NCI-H146 treated with DMSO at 0.1 percent for 48 hours (cell line): ENCODE measurements around the gene ADAM8.

Experiments used
- DNase-seq: peaks from one replicate; lab custom pipeline; 2025; ENCODE audit not compliant: unreplicated experiment; lab: John Stamatoyannopoulos, UW

The ADAM8 gene

GRCh38 chr10:133309100-133309719 is 32.5 kb upstream of the ADAM8 start:
- peak; percentile 70 for DNase-seq

DNA sequence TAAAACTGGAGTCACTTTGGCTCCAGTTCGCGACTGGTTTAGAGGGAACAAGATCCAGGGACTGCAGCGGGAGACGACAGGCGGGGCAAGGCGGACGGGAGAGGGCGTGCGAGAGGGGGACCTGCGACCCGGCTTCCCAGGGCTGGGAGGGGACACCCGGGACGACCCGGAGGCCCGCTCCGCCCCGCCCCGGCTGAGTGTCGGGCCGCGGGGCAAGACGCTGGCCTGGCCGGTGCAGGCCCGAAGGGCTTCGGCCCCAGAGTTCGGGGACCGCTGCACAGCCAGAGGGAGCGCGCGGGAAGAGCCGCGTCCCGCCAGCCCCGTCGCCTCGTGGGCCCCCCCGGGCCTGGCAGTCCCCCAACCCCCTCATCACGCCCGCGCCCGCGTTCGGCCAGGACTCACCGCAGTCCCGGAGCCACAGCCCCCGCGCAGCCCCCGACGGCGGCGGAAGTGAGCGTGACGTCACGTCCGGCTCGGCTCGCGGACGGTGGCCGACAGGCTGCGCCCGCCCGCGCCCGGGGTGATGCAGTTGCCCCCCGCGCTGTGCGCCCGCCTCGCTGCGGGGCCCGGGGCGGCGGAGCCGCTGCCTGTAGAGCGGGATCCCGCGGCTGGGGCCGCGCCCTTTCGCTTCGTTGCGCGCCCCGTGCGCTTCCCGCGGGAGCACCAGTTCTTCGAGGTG is 31.9 kb upstream of the ADAM8 start, which contains the start of the genes TUBGCP2 and ZNF511:
TSS of gene TUBGCP2 (minus strand) at position 452 of the 679 bp plus-strand sequence. CDS start 5,931 bp downstream, outside the sequence.
TSS of gene ZNF511 (plus strand) at position 494 of the 679 bp plus-strand sequence. CDS start at position 524, 30 bp downstream.
- DNase-seq, result no peak

DNA sequence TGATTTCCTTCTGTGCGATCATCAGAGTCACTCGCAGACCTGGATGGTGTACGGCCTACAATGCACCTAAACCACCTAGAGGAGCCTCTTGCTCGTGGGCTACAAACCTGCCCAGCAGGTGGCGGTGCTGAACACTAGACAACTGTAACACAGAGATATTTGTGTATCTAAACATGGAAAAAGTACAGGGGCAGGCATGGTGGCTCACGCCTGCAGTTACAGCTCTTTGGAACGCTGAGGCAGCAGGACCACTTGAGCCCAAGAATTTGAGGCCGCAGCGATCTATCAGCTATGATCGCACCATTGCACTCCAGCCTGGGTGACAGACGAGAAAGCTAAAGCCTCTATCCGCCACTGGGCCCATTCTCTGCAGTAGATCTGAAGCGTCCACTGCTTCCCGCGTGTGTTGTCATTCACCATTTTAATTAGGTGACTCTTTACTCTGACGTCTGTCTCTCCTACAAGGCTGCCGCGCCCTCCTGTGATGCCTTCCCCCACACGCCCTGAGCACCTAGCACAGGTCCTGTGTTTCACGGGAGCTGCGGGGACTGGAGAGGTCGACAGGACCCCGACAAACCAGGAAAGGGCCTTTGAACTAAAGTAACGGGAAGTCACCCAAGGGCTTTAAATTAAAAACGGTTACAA is 31.2 kb upstream of the ADAM8 start:
- peak; percentile 44 for DNase-seq

DNA sequence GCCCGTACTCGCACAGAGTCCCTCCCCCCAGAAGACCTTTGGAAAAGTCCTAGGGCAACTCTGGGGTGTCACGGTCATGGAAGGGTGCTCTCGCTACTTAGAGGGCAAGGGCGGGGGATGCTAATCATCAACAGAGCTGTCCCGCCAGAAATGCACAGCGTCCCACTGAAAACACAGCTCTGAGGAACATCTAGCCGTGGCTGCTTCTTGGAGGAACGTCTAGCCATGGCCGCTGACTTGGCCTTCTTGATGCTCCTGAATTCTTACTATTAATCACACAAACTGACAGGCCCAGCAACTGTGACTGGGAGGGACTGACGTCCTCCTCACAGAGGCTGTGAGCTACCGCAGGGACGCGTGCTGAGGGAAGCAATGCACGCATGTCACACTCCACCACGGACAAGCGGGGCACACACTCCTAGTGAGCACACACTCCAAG is 30.3 kb upstream of the ADAM8 start:
- no peak for DNase-seq

DNA sequence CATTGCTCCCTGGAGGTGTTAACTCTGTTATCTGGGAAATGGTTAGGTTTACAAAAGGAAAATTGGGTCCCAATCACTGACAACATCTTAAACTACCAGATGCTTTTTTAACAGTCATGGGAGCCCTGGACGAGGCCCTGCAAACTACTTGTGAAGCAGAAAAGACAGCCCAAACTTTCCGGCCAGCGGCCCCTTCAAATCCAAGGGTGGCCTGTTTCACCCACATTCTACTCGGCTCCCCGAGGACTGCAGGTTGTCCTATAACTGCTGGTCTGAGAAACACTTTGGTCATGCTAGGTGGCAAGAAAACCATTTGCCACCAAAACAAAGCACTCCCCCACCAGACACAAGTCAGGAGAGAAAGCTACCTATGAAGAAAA is 29.4 kb upstream of the ADAM8 start:
- DNase-seq, result no peak

DNA sequence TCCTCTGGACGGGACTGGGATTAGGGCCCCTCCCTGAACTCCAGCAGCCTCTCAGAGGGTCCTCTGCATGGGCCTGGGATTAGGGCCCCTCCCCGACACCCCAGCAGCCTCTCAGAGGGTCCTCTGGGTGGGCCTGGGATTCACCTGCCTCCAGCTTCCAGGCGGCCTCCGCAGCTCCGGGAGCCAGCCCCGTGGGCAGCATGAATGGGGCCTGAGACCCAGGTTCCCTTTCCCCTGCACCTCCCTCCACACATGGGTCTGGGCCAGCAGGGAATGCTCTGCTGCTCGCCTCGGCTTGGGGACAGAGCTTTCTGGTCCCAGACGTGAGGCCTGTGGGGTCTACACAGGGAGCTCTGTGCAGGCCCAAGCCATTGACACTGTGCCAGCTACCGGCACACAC is 26.5 kb upstream of the ADAM8 start:
- no peak for DNase-seq

- no peak for DNase-seq
Measured at GRCh38 chr10:133302230-133302629, 25.6 kb upstream of the ADAM8 start.

GRCh38 chr10:133299738-133300137 is 23.1 kb upstream of the ADAM8 start:
- DNase-seq, result no peak

DNA sequence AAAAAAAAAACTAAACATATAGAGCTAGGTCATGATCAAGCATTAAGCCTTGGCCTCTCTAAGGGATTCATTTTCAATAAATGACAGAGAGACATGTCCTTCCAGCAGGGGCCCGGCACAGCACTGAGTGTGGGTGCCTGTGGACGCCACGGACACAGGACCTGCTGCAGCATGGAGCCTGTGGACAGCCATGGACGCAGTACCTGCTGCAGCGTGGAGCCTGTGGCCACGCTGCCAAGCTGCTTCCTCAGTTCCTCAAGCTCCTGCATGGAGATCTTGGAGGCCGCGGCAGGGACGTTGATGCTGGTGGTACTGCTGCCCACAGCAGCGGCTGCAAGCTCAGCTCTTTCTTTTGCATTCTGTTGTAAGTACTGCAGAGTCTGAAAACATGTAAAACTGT is 22.6 kb upstream of the ADAM8 start:
- no peak for DNase-seq

DNA sequence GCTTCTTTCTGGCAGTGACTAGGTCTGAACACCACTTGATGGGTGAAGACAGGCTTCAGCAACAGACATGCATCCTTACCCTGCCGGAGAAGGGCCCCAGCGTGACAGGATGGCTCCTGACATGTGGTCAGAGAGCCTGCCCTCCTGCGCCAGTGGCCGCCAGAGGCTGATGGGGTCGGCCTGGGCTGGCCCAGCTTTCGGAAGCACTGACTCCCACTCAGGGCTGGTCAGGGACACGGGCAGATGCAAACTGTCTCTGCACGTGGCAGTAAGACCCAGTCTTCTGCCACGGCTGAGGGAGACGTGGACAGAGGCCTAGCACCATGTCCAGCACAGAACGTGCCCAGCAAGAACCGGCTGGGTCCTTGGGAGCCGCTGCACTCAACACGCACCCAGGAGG is 21.8 kb upstream of the ADAM8 start:
- no peak for DNase-seq

GRCh38 chr10:133297504-133297903 is 20.8 kb upstream of the ADAM8 start:
- DNase-seq, result no peak

GRCh38 chr10:133295426-133296320 is 19.0 kb upstream of the ADAM8 start:
- no peak for DNase-seq

DNA sequence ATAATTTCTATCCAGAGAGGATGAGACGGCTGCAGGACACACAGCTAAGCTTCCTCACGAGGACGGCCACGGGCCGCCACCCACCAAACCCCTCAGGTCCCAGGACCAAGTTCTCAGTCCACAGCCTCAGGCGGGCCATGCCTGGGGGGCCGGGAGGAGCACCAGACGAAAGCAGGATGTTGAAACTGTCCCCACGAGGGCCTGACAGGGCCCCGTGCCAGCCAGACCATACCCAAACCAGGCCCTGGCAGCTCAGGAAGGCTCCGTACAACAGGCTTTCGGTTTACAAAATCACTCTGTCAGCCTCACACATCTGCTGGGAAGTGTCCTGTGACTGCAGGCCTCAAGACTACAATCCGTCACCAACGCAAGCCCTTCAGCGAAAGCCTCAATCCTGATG is 17.5 kb upstream of the ADAM8 start:
- no peak for DNase-seq

DNA sequence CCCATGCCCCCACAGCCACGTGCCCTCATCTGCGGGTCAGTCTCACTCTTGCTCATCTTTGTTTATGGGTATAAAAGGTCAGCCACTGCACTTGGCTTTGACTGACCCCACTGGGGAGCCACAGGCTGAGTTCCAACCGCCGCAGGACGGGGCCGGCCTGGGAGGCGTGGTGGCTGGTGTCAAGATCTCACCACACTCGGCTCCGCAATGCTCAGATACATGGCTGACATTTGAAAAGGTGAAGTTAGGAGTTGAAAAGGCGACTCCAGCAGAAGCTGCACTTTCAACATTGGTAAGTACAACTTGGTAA is 17.1 kb upstream of the ADAM8 start:
- DNase-seq, result no peak

DNA sequence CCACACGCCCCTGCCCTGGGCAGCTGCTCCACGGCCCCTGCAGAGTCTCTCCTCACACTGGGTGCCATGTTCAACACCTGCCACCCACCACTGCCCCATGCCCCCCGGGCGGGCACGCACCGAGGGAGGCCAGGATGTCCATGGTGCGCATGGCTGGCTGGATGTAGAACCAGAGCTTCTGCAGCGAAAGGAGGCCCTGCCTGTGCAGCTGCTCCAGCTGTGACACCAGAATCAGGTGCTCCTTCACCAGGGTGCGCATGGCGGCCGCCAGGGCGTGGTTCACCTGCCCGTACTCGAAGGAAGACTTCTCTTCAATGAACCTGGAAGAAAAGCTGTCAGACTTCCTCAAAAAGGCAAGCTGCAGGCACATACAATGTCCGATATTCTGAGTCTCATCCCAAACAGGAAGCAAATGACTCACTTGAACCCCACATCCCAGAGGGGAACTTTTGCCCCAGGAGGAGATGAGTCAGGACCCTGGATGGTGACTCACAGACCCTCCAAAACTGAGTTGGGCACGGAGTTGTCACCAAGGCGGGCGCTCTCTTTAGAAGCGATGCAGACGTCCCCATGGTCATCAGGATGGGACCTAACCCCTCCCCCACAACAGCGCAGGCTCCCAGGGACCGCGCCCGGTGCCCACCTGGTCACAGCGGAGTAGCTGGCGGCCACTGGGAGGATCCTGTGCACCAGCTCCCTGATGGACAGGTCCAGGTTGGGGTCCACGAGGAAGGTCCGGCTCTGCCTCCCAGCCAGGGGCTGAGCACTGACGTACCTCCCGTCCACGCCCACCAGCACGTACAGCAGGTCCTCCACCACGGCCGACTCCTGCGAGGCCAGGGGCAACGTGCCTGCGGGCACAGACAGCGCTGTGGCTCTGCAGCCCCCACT is 16.5 kb upstream of the ADAM8 start:
- no peak for DNase-seq

DNA sequence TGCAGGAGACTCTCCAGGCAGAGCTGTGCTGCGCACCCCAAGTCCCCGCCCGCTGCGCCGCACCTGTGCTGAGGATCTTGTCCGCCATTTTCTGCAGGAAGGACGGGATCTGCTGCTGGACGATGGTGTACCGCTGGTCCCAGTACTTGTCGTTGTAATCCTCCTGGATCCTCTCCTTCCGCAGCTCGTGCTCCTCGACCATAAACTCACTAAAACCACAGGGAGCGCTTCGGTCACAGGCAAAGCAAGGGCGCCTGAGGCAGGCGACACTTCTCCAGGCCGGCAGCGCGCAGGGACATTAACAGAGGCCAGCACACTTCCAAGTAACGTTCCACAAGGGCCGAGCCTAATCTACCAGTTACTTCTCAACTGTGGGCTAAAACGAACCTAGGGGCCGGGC is 13.1 kb upstream of the ADAM8 start:
- DNase-seq, result no peak

GRCh38 chr10:133287832-133288500 is 11.3 kb upstream of the ADAM8 start:
- no peak for DNase-seq

DNA sequence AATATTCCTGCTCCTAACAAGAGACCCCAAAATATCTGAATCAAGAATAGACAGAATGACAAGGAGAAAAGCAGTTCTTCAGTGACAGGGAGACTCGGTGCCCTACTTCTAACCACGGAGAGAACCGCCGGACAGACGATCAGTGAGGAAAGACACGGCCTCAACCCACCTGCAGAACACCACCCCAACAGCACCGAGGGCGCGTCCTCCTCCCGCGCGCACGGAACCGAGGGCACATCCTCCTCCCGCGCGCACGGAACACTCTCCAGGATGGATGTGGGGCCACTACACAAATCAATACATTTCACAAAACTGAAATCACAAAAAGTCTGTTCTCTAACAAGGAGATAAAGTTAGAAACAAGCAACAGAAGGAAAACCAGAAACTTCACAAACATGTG is 9.7 kb upstream of the ADAM8 start:
- no peak for DNase-seq

- no peak for DNase-seq
Measured at GRCh38 chr10:133285217-133285616, 8.5 kb upstream of the ADAM8 start.

- DNase-seq, result no peak
Measured at GRCh38 chr10:133283931-133284330, 7.3 kb upstream of the ADAM8 start.
